GM19452 (cell line): ENCODE data around the gene LCP2.

Experiments used
- ATAC-seq: cut with Tn5 transposase; IDR thresholded peaks from one replicate; pipeline ENCODE4 v1.9.1; 2021; ENCODE audit not compliant: unreplicated experiment

Gene LCP2

GRCh38 chr5:170296935-170297588, 515 bp downstream of the LCP2 start:
- peak; percentile 48 for ATAC-seq

DNA sequence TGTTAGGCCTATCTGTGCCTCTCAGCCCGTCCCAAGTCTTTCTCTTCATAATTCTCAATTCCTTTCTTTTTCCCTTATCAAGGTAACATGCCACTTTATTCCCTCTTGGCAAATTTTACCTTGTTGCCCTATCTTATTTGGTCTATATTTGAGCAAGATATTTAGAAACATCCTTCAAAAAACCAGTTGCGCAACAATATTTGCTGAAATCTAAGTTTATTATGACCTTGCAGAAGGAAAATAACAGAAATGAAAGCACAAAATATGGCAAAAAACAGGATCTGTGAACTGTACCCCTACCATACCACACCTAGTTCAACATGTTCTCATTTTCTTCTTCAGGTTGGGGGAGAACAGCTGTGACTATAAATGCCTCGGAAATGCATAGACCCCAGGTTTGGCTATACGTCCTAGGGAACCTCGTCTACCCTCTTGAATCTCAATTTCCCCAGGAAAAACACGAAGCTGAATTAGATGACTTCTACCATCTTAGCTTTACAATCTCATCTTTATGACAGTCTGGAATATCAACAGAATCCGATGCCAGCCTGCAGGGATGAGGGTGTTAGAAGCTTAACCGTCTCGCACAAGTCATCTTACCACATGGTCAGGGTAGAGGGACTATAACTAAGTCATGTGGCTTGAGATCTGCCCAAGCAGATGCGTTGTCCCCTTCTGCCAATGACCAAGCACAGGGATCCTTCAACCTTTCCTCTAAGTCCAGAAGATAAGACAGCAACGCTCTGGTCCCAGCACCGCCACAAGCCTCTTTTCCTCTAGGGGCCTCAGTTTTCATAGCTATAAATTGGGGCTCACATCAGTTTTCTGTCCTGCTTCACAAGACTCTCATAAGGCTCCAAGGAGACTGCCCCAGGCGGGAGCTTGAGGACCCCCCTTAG, 1.3 kb downstream of the LCP2 start:
- no peak for ATAC-seq

DNA sequence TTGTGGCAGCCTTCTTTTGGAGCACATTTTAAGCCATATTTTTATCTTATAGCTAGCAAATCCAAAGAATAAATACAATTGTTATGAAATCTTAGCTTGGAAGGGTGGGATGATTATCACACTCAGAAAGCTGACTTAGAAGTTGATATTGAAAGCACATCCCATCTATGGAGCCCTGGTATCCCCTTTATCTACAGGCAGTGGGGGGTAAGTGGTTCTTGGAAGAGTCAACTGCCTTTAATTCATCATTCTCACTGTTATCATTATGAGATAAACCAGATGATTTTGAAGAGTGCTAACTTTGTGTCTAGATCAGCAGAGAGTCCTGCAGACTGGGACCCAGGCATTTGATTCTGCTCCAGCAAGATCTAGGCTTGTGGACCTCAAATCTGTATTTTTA, 3.0 kb downstream of the LCP2 start:
- ATAC-seq: no peak

DNA sequence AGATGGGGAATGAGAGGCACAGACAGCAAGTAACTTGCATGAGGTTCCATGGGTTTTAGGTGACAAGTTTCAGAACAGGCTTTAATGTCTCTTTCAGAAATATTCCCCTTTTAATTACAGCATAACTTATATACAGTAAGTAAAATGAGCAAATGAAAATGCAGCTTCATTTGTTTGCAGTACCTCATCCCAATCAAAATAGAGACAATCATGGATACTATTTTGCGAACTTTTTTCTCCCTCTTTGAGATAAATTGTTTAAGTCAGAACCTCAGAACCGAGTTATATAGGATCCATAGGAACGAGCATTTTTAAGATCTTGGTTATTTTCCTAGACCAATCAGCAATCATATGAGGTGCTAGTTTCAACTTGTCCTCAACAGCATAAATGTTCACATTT, 3.5 kb downstream of the LCP2 start:
- ATAC-seq: no peak

- ATAC-seq: peak; percentile 74
These were observed 4.3 kb downstream of the LCP2 start for GRCh38 chr5:170293273-170293672.

DNA sequence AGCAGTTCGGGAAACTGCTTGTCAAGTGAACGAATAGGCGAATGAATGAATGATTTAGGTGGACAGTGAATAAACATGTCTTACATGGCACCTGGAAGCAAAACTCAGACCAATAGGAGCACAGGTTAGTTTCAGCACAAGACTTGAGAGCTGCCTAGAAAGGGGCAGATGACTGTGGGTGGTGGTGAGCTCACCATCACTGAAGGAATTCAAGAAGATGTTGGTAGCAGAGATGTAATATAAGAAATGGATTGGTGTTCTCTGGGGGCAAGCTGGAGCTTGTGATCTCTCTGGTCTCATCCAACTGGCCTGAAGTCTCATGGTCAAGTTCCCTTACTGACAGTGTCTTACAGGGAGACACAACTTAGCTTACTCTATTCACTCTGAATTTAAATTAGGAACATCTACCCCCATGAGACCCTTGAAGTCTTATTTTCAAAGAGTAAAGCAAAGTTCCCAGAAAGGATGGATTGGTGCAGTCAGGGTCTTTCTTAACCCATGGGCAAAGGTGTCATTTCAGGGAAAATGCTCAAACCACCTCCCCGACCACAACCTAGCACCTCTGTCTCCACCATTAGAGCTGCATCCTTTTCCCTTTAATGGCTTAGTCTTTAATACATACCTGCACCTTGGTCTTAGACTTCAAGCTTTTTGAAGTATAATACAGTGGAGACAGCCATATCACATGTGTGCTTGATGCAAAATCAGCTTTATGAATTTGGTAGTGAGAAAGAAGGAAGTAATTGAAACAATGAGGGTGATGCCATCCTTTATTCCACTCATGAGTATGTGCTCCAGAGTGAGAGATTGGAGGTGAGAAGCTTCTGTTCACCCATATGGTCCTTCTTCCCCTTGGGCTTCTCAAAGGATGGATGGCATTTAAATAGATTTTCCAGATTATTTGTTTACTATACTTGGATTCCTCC, 5.1 kb downstream of the LCP2 start:
- ATAC-seq: no peak

GRCh38 chr5:170290498-170290897, 7.1 kb downstream of the LCP2 start:
- ATAC-seq: no peak

DNA sequence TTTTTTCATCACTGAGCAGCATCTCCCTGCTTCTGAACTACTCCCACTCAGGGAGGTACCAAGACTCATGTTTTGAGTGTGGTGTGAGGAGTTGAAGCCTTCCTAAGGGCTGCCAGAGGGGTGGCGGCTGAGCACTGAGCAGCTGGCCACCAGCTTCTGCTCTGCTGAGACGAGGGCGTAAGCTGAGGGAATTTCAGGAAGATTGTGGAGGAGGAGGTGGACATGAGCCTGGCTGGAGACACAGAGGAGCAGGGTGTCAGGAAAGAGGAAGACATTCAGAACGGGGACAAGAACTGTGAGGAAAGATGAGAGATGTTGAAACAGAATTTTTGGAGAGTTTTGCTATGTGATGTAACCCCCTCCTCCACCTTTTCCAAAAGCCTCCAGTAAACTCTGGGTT, 7.8 kb downstream of the LCP2 start:
- ATAC-seq: no peak

- ATAC-seq: no peak
These were observed 8.5 kb downstream of the LCP2 start for GRCh38 chr5:170289121-170289520.

- no peak for ATAC-seq
These were observed 9.0 kb downstream of the LCP2 start for GRCh38 chr5:170288551-170288950.

GRCh38 chr5:170288151-170288550, 9.4 kb downstream of the LCP2 start:
- no peak for ATAC-seq

DNA sequence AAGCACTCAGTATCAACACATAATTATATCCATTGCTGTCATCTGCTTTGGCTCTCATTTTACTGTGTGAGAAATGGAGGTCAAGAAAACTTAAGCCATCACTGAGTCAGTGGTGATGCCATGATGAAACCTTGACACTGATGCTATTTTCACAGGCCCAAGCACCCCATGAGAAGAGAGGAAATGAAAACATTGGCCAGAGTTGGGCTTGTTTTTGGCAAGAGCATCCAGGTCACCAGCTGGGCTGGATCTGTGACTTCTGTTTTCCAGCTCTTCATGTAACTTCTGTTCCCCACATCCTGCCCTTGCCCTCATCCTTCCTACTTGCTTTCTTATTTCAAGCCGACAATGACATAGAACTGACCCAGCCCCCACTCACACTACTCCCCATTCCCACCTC, 10.0 kb downstream of the LCP2 start:
- no peak for ATAC-seq

GRCh38 chr5:170286386-170286925, 11.1 kb downstream of the LCP2 start:
- no peak for ATAC-seq

GRCh38 chr5:170285181-170285580, 12.4 kb downstream of the LCP2 start:
- ATAC-seq: no peak

GRCh38 chr5:170284231-170284630, 13.3 kb downstream of the LCP2 start:
- ATAC-seq: no peak

DNA sequence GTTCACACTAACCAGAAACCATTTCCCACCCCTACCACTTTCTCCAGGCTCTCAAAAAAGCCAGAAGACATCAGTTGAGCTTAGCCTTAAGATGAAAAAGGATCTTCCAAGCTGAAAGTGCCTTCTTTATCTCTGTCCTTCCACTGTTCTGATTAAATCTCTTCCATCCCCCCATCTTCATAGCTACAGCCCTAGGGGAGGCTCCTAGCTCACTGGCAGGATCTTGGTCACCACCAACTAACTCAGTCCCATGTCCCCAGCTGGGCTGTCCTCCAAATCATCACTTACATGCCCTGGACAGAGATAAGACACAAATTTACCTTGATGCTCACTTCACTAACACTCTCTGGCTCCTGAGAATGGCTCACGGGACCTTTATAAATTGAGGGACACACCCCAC, 14.3 kb downstream of the LCP2 start:
- ATAC-seq: no peak

DNA sequence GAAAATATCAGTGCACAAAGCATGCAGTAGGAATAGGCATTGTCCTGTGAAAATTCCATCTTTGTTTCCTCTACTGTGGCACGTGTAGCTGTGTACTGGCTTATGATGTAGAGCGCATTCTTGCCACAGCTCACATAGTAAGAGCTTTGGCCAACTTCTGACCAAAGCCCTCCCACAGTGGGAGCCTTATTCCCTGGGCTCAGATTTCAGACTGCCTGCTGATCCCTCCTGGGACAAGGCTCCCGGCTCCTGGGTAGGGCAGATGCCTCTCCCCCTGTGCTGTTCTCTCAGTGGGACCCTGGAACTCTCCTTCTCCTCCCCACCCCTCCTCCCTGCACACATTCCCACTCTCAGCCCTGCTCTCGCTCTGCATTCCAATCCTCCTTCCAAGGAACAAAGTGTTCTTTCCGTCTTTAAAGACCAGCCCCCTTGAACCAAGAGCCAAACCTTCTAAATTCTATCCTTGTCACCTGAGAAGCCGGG, 17.5 kb downstream of the LCP2 start:
- ATAC-seq: no peak

DNA sequence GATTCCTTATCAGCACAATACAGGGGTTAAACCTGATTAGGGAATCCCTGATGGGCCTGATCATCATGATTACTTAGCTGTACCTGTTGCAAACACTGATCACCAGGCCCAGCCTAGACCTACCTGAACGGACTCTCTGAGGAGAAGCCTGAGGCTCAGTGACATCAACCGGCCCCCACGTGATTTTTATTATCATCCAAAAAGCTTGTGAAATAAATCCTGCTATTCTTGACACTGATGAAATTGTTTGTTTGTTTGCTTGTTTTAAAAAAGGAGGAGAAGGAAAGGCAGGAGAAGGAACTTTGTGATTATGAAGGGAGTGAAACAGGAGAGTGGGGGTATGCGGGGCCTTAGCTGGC, 18.1 kb downstream of the LCP2 start:
- no peak for ATAC-seq

DNA sequence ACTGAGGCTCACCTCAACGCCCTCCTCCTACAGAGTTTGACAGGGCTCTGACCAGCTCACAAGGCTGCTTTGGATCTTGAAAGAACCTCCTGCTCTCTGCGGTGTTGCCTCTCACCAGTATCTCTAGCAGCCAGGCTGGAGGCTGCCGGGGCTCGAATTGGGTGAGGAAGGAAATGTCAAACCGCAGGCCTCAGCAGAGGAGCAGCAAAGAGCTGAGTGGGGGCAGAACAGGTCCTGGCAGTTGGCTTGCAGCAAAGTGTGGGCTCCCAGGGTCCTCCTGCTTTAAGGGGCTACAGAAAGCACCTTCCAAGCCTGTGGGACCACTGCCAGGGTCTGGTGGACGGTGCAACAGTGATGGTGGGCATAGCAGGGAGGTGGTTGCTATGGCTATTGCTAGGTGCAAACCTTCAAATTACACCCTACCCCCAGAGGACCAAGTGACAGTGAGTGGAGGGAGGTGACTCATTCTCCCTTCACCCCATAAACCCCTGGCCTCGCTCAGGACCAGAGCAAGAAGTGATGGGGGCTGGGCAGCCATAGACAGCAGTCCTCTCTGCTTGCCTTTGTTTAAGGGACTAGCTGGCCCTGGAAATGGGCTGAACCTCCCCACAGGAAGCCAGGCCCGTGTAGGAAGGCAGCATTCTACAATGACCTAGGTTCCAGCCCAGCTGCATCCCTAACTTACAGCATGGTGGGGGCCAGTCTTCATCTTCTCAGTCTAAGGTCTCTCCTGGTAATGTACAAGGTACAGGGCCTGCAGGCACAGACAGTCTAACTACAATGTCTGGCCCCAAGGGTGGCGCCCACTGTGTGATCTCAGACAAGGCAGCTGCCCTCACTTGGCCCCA, 18.7 kb downstream of the LCP2 start:
- ATAC-seq: peak; percentile 81

GRCh38 chr5:170277867-170278281, 19.7 kb downstream of the LCP2 start:
- no peak for ATAC-seq
